Measurements from ENCODE around the gene PDE4C.

PDE4C gene

GRCh38 chr19:18194181-18194530 is 32.1 kb downstream of the PDE4C start:
- Histone ChIP-seq H3K27ac (peak overlapping the region; percentile 5), H3K9me3 (no peaks in the 10 kb centered on the region), H3K4me1 (ENCODE audit: control insufficient read depth in 1 of 2, insufficient read depth in 1 of 2, low read depth in 1 of 2, low read length in 1 of 2) (peaks cover 26 to 31% of the 10 kb centered on the region in 2 experiments), H3K36me3 (peaks cover 14% of the 10 kb centered on the region), H3K27me3 (no peaks in the 10 kb centered on the region), H3K4me3 (ENCODE audit: low read depth in 1 of 2, low read length in 1 of 2) (peak overlapping the region; percentile 77 to 79)
- no peak for TF ChIP-seq CTCF (IDR thresholded peaks at IDR 0.05)

GRCh38 chr19:18193388-18194180 is 32.7 kb downstream of the PDE4C start:
- Histone ChIP-seq H3K36me3 (peaks cover 14% of the 10 kb centered on the region), H3K27ac (peak overlapping the region; percentile 91), H3K4me3 (ENCODE audit: low read depth in 1 of 2, low read length in 1 of 2) (peak overlapping the region; percentile 77 to 79), H3K27me3 (no peaks in the 10 kb centered on the region), H3K9me3 (no peaks in the 10 kb centered on the region), H3K4me1 (ENCODE audit: control insufficient read depth in 1 of 2, insufficient read depth in 1 of 2, low read depth in 1 of 2, low read length in 1 of 2) (peaks cover 26 to 31% of the 10 kb centered on the region in 2 experiments)
- no peak for TF ChIP-seq CTCF (IDR thresholded peaks at IDR 0.05)

- Histone ChIP-seq H3K27me3 (no peaks in the 10 kb centered on the region), H3K27ac (peak within 1 kb of the TSS; percentile 91), H3K4me1 (ENCODE audit: control insufficient read depth in 1 of 2, insufficient read depth in 1 of 2, low read depth in 1 of 2, low read length in 1 of 2) (peaks cover 26 to 31% of the 10 kb centered on the region in 2 experiments), H3K9me3 (no peaks in the 10 kb centered on the region), H3K4me3 (ENCODE audit: low read depth in 1 of 2, low read length in 1 of 2) (peak within 1 kb of the TSS; percentile 77 to 79), H3K36me3 (peaks cover 14% of the 10 kb centered on the region)
- TF ChIP-seq CTCF (IDR thresholded peaks at IDR 0.05): peak; percentile 44
Measured at GRCh38 chr19:18192673-18193387, 33.4 kb downstream of the PDE4C start, which contains the start of gene MPV17L2. TSS of gene MPV17L2 (plus strand) at chr19:18193218. CDS start at chr19:18193282, 64 bp downstream.

- Histone ChIP-seq H3K27me3 (no peaks in the 10 kb centered on the region), H3K36me3 (peaks cover 7% of the 10 kb centered on the region), H3K4me1 (ENCODE audit: control insufficient read depth in 1 of 2, insufficient read depth in 1 of 2, low read depth in 1 of 2, low read length in 1 of 2) (peaks cover 26 to 31% of the 10 kb centered on the region in 2 experiments), H3K27ac (peak overlapping the region; percentile 91), H3K9me3 (no peaks in the 10 kb centered on the region), H3K4me3 (ENCODE audit: low read depth in 1 of 2, low read length in 1 of 2) (peak overlapping the region; percentile 64 to 77)
- TF ChIP-seq CTCF (IDR thresholded peaks at IDR 0.05): no peak
Measured at GRCh38 chr19:18191640-18192062, 34.6 kb downstream of the PDE4C start.

- no peak overlapping the region for H3K27ac ChIP-seq
- H3K4me1 ChIP-seq (ENCODE audit: control insufficient read depth in 1 of 2, insufficient read depth in 1 of 2, low read depth in 1 of 2, low read length in 1 of 2): peaks cover 26 to 31% of the 10 kb centered on the region in 2 experiments
- H3K36me3 ChIP-seq: no peaks in the 10 kb centered on the region
- no peak overlapping the region for H3K4me3 ChIP-seq (ENCODE audit: low read depth in 1 of 2, low read length in 1 of 2)
- no peaks in the 10 kb centered on the region for H3K27me3 ChIP-seq
- TF ChIP-seq CTCF (IDR thresholded peaks at IDR 0.05): no peak
- no peaks in the 10 kb centered on the region for H3K9me3 ChIP-seq
Measured at GRCh38 chr19:18190278-18190677, 36.0 kb downstream of the PDE4C start.
